PFSK-1 (cell line): ENCODE results near the gene KDF1.

Source experiments
- FOXP2 ChIP-seq: optimal IDR thresholded peaks from 2 replicates; pipeline ENCODE3; 2011; ENCODE audit warnings: borderline replicate concordance, control low read depth, inconsistent platforms; ENCODE audit not compliant: insufficient read depth; ENCODE audit errors: extremely low read length, extremely low read depth
- POLR2AphosphoS5 ChIP-seq: IDR thresholded peaks from 2 replicates; pipeline ENCODE4 v1.6.1; 2012; ENCODE audit warnings: low read depth, mild to moderate bottlenecking, control low read depth, low read length, moderate library complexity
- TF ChIP-seq, protein P1 (sequence below), 2 experiments: IDR thresholded peaks; 2 replicates each; pipeline versions ENCODE4 v1.6.1 to v1.8.0; 2011 to 2012; ENCODE audit warnings: low read depth in 2 of 2, low read length in 2 of 2, control low read depth in 1 of 2, inconsistent platforms in 1 of 2, mild to moderate bottlenecking in 1 of 2, moderate library complexity in 1 of 2; ENCODE audit not compliant: insufficient read depth in 1 of 2

DNA sequence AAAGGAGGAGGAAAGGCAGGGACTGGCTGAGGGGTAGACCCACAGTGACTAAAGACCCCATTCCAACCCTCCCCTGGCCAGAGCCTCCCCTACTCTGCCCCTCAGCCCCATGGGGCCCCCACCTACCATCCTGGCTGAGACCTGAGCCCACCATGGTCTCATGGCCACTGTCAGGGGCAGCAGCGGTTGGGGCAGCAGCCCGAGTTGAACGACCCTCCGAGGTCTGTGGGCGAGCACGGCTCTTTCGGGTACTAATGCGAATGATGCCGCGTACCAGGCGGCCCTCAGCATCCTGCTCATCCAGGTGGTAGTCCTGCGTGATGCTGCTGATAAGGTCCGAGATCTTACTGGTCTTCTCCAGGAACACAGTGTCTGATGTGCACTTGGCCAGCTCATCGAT lies 9.1 kb downstream of the KDF1 start:
- TF ChIP-seq, protein P1, sequence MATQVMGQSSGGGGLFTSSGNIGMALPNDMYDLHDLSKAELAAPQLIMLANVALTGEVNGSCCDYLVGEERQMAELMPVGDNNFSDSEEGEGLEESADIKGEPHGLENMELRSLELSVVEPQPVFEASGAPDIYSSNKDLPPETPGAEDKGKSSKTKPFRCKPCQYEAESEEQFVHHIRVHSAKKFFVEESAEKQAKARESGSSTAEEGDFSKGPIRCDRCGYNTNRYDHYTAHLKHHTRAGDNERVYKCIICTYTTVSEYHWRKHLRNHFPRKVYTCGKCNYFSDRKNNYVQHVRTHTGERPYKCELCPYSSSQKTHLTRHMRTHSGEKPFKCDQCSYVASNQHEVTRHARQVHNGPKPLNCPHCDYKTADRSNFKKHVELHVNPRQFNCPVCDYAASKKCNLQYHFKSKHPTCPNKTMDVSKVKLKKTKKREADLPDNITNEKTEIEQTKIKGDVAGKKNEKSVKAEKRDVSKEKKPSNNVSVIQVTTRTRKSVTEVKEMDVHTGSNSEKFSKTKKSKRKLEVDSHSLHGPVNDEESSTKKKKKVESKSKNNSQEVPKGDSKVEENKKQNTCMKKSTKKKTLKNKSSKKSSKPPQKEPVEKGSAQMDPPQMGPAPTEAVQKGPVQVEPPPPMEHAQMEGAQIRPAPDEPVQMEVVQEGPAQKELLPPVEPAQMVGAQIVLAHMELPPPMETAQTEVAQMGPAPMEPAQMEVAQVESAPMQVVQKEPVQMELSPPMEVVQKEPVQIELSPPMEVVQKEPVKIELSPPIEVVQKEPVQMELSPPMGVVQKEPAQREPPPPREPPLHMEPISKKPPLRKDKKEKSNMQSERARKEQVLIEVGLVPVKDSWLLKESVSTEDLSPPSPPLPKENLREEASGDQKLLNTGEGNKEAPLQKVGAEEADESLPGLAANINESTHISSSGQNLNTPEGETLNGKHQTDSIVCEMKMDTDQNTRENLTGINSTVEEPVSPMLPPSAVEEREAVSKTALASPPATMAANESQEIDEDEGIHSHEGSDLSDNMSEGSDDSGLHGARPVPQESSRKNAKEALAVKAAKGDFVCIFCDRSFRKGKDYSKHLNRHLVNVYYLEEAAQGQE (IDR thresholded peaks at IDR 0.05; ENCODE audit: insufficient read depth in 1 of 2, low read depth in 2 of 2, low read length in 2 of 2), result no peak
- TF ChIP-seq POLR2AphosphoS5 (no peak), FOXP2 (no peak)
